ENCODE data around the gene DNAAF3. TPM values are rescaled to one million over a fixed set of nuclear protein-coding genes. Genes with fewer than 3 reads are reported as not detected.

Gene DNAAF3
- total RNA-seq, 2 donors from 2014 or later = 0.55 to 16.1 TPM

GRCh38 chr19:55134736-55135135, 31.7 kb downstream of the DNAAF3 start:
- DNase-seq (ENCODE audit: low spot score) = no peak
- Histone ChIP-seq H3K4me3 (no peak overlapping the region), H3K27ac (no peak overlapping the region), H3K9me3 (no peaks in the 10 kb centered on the region), H3K4me1 (replicated peaks) (no peaks in the 10 kb centered on the region), H3K27me3 (replicated peaks; ENCODE audit: insufficient read depth) (peaks cover 6% of the 10 kb centered on the region), H3K36me3 (no peaks in the 10 kb centered on the region)
- intact Hi-C loops (cut with DNase I) = no loop called here
- WGBS = 10% methylated on average over 2 of the region's 3 CpGs
- TF ChIP-seq CTCF (IDR thresholded peaks at IDR 0.05) (no peak), POLR2AphosphoS5 (IDR thresholded peaks at IDR 0.05) (no peak), POLR2A (IDR thresholded peaks at IDR 0.05) (no peak)

GRCh38 chr19:55133639-55134444, 32.6 kb downstream of the DNAAF3 start:
- 50% methylated on average over 25 of the region's 25 CpGs for WGBS
- H3K4me1 ChIP-seq (replicated peaks) = no peaks in the 10 kb centered on the region
- H3K9me3 ChIP-seq = no peaks in the 10 kb centered on the region
- no peaks in the 10 kb centered on the region for H3K36me3 ChIP-seq
- H3K27me3 ChIP-seq (replicated peaks; ENCODE audit: insufficient read depth) = peaks cover 6% of the 10 kb centered on the region
- H3K27ac ChIP-seq = no peak overlapping the region
- intact Hi-C loops (cut with DNase I) = no loop called here
- no peak for DNase-seq (ENCODE audit: low spot score)
- no peak overlapping the region for H3K4me3 ChIP-seq
- TF ChIP-seq CTCF (IDR thresholded peaks at IDR 0.05) (no peak), POLR2AphosphoS5 (IDR thresholded peaks at IDR 0.05) (no peak), POLR2A (IDR thresholded peaks at IDR 0.05) (no peak)

GRCh38 chr19:55132453-55133129, 33.8 kb downstream of the DNAAF3 start:
- DNase-seq (ENCODE audit: low spot score) = no peak
- Histone ChIP-seq H3K4me3 (no peak overlapping the region), H3K4me1 (replicated peaks) (no peaks in the 10 kb centered on the region), H3K9me3 (no peaks in the 10 kb centered on the region), H3K27ac (no peak overlapping the region), H3K36me3 (no peaks in the 10 kb centered on the region), H3K27me3 (replicated peaks; ENCODE audit: insufficient read depth) (no peaks in the 10 kb centered on the region)
- no peak for TF ChIP-seq POLR2A (IDR thresholded peaks at IDR 0.05)
- TF ChIP-seq CTCF (IDR thresholded peaks at IDR 0.05) = no peak
- TF ChIP-seq POLR2AphosphoS5 (IDR thresholded peaks at IDR 0.05) = no peak
- intact Hi-C loops (cut with DNase I) = no loop called here
- WGBS = 59% methylated on average over 14 of the region's 14 CpGs

GRCh38 chr19:55131421-55131820, 35.0 kb downstream of the DNAAF3 start:
- TF ChIP-seq POLR2A (IDR thresholded peaks at IDR 0.05) = no peak
- no peak for TF ChIP-seq POLR2AphosphoS5 (IDR thresholded peaks at IDR 0.05)
- TF ChIP-seq CTCF (IDR thresholded peaks at IDR 0.05) = no peak
- no peak for DNase-seq (ENCODE audit: low spot score)
- Histone ChIP-seq H3K9me3 (no peaks in the 10 kb centered on the region), H3K4me3 (no peak overlapping the region), H3K27ac (no peak overlapping the region), H3K27me3 (replicated peaks; ENCODE audit: insufficient read depth) (no peaks in the 10 kb centered on the region), H3K36me3 (no peaks in the 10 kb centered on the region), H3K4me1 (replicated peaks) (no peaks in the 10 kb centered on the region)
- intact Hi-C loops (cut with DNase I) = no loop called here
- WGBS = 68% methylated on average over 16 of the region's 16 CpGs

All from prostate gland (tissue), 2 donors.